Inflammatory macrophage (primary cell): Measurements from ENCODE around the gene SH2D7.

ENCODE experiments used
- DNase-seq, 2 donors: peaks; one replicate each; pipeline ENCODE4 v3.0.0-alpha.2; 2020 to 2022

The SH2D7 gene

DNA sequence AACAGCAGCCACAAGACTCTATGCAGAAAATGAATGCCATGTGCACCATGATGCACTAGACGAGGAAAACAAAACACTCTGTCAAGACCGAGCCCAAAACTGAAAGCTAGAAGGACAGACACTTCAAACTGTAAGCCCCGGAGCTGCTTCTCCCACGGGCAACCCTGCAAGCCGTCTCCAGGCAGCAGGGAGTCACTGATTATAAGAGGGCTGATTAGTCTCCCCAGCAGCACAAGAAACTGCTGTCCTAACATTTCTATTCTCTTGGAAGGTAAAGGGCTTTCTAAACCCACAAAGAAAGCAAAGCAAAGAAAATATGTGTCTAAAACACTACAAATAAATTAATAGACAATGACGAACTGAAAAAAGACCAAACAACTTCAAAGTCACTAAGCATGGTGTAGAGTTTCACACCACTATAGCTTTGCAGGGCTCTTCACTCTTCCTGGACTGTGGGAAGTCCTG is 30.4 kb upstream of the SH2D7 start:
- DNase-seq: peak in 1 of 2 donors; percentile 64

GRCh38 chr15:78063217-78063616 is 29.1 kb upstream of the SH2D7 start:
- no peak for DNase-seq

- no peak for DNase-seq
Measured at GRCh38 chr15:78063970-78064385, 28.4 kb upstream of the SH2D7 start.

DNA sequence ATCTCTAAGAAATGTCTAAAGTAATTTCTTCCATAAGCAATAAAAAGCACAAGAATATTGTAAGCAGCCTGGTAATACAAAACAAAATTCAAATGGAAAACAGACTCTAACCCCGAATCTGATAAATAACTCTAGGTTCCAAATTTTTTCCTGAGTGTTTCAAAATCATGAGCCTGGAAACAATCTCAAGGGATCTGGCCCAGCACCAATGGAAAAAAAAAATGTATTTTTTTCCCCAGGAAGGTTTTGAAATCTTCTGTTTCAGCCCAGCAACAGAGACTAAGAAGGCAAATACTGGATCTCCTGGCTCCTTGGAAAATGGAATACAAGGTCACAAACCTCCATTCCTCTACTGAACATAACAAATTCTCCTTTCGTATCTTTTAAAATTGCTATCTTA is 27.8 kb upstream of the SH2D7 start:
- DNase-seq: no peak

- DNase-seq: peak; percentile 98
Measured at GRCh38 chr15:78065284-78065872, 27.0 kb upstream of the SH2D7 start.

- no peak for DNase-seq
Measured at GRCh38 chr15:78065973-78066946, 26.1 kb upstream of the SH2D7 start.

DNA sequence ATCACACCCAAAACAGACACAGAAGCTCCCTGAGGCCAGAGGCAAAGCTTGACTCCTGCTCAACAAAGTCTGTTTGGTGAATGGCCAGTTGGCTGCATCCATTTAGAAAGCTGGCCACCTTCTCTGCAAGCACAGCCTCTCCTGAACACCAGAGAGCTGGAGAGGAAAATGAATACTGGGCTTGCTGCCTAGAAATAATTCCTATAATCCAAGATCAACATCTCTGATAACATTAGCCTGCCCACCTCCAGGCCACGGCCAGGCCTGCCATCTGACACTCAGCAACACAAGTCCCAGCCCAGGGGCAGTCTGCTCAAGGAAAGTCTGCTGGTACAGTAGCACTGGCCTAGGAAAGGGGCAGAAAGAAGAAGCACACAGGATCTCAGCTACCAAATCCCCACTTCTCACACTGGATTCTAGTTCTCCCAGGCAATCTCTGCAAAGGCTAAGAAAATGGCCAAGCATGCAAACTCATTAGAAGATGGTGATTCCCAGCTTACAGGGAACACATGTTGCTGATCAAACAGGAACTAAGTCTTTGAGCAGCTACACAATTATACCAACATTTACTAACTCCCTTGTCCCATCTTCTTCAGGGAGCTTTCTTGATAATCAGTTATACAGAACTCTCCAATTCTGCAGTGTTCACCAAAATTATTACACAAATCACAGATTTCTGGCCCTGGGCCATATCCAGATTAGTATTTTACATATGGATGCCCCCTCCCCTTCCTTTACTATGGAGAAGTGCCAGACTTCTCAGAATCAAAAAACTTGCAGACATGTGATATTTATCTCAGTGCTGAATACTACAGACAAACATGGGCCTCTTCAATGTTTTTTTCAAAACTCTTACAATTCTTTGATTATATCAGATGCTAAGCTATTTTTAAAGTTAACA is 24.8 kb upstream of the SH2D7 start:
- peak in 1 of 2 donors; percentile 36 for DNase-seq

- peak; percentile 56 to 78 for DNase-seq
Measured at GRCh38 chr15:78069052-78069414, 23.3 kb upstream of the SH2D7 start.

GRCh38 chr15:78069462-78070029 is 22.8 kb upstream of the SH2D7 start:
- DNase-seq: peak; percentile 38 to 60

DNA sequence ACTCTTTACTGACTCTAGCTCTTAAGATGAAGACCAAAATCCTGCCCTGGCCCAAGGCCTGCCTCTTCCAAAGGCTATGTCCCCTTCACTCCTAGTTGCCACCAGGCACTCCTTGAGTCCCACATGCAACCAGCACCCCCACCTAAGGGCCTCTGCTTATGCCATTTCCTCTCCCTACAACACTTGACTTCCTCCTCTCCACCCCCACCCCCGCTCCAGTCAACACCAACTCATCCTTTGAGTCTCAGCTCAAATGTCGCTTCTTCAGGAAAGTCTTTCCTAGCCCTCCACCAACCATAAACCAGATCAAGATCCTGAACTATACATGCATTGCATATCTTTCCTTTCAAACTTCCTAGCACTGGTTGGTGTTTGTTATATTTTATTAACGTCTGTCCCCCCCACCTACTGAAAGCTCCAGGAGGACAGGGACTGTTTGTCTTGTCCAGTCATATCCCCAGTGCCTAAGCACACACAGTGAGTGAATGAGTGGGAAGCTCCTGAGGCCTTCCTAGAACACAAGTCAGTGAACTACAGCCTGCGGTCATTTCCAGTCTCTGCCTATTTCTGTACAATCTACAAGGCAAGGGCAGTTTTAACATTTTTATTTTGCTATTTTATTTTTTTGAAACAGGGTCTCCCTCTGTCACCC is 22.2 kb upstream of the SH2D7 start:
- peak; percentile 72 to 88 for DNase-seq

DNA sequence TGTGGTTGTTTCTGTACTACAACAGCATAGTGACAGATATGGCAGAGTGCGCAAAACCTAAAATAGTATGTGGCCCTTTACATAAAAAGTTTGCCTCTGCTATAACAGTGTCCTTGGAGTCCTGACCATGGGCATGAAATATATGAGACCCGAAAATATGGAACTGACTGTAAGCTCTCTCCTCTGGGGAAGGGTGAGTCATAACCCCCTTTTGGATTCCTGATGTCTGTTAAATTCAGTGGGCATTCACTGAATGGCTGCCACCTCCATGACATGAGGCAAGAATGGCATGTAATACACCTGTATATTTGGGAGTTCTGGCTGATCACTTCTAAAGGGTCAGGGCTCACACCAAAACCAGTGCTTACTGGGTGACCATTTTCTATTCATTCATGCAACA is 21.0 kb upstream of the SH2D7 start:
- peak in 1 of 2 donors; percentile 71 for DNase-seq

- DNase-seq: peak; percentile 82 to 91
Measured at GRCh38 chr15:78072080-78072892, 20.1 kb upstream of the SH2D7 start.

DNA sequence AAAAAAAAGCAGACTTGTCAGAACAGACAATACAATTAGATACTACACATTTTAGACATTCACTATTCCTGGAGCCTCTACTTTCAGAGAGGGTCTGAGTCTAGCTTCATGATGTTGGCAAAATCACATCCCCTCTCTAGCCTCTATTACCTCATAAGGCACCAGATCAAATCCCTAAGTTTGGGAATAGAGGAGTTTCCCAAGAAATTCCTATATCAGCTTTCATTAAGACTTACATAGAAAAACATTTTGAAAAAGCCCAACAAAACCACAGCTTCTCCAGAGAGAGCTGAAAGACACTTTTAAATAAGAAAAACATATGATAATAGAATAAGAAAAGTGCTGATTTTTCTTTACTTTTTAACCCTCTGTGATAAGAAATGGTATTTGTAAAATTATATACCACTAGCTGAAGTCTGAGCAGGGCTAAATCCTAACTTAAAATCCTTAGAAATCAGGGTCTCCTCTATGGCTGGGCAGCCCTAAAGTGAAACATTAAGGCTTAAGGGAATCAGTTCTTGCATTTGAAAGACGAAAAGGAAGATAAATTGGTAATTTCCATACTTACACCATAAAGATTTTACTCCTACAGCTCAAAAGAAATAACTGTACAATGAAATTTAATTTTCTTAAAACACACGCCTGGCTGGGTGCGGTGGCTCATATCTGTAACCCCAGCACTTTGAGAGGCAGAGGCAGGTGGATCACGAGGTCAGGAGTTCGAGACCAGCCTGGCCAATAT is 19.1 kb upstream of the SH2D7 start:
- no peak for DNase-seq

GRCh38 chr15:78075490-78076230 is 16.7 kb upstream of the SH2D7 start:
- DNase-seq: no peak

- DNase-seq: no peak
Measured at GRCh38 chr15:78076231-78077052, 15.9 kb upstream of the SH2D7 start.

GRCh38 chr15:78077053-78077870 is 15.1 kb upstream of the SH2D7 start, which contains the start of gene TBC1D2B:
Gene TBC1D2B (minus strand): TSS chr15:78077711. CDS start chr15:78077652, 59 bp downstream.
- DNase-seq: peak; percentile 39 to 67

GRCh38 chr15:78077871-78078210 is 14.5 kb upstream of the SH2D7 start:
- no peak for DNase-seq
